ENCODE measurements around the gene RASAL2.

DNA sequence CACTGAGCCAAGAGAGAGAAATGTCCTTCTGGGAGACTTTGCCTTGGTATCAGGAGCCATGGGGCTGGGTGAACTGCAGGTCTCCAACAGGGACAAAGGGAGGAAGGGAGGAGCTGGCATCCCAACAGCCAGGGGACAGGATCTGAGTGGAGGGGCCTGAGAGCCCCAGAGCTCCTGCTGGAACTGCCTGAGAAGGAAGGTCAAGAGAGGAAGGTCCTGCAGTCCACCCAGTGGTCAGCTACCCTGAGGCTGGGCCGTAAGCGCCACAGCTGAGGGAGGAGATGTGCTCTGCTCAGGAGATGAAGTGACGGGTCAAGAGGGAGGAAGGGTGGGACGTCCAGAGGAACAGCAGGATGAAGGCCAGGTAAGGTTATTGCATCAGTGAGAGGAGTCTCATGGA lies 410.4 kb downstream of the RASAL2 start:
- TF ChIP-seq, protein P1, sequence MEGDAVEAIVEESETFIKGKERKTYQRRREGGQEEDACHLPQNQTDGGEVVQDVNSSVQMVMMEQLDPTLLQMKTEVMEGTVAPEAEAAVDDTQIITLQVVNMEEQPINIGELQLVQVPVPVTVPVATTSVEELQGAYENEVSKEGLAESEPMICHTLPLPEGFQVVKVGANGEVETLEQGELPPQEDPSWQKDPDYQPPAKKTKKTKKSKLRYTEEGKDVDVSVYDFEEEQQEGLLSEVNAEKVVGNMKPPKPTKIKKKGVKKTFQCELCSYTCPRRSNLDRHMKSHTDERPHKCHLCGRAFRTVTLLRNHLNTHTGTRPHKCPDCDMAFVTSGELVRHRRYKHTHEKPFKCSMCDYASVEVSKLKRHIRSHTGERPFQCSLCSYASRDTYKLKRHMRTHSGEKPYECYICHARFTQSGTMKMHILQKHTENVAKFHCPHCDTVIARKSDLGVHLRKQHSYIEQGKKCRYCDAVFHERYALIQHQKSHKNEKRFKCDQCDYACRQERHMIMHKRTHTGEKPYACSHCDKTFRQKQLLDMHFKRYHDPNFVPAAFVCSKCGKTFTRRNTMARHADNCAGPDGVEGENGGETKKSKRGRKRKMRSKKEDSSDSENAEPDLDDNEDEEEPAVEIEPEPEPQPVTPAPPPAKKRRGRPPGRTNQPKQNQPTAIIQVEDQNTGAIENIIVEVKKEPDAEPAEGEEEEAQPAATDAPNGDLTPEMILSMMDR (conservative IDR thresholded peaks at IDR 0.05 in 1 of 2, IDR thresholded peaks at IDR 0.05 in 1 of 2; ENCODE audit: extremely low read depth in 1 of 2, insufficient read depth in 1 of 2, low read depth in 1 of 2, low read length in 2 of 2): no peak
- no peak for TF ChIP-seq EZH2 (IDR thresholded peaks at IDR 0.05; ENCODE audit: borderline replicate concordance, low read length)

Data from mammary epithelial cell (primary cell).